C4-2B (cell line): ENCODE data around the gene IFIT1.

Source experiments
- ZFX ChIP-seq: fragments of 450-650 bp; IDR thresholded peaks from 2 replicates; pipeline ENCODE4 v1.6.1; 2017
- TF ChIP-seq, protein P1 (sequence below): fragments of 450-650 bp; conservative IDR thresholded peaks from 2 replicates; pipeline ENCODE4 v1.5.1; 2017; ENCODE audit warnings: mild to moderate bottlenecking

DNA sequence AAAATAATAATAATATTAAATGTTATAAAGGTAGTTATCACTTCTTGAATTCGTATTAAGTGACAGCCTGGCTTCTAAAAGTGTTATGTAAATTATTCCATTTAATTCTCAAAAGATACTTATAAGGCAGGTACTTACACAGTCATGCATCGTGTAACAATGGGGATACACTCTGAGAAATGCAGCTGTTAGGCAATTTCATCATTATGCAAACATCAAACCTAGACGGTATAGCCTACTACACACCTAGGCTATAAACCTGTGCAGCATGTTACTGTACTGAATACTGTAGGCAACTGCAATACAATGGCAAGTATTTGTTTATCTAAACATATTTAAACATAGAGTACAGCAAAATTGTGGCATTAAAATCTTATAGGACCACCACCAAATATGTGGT is 1.5 kb downstream of the IFIT1 start:
- TF ChIP-seq, protein P1, sequence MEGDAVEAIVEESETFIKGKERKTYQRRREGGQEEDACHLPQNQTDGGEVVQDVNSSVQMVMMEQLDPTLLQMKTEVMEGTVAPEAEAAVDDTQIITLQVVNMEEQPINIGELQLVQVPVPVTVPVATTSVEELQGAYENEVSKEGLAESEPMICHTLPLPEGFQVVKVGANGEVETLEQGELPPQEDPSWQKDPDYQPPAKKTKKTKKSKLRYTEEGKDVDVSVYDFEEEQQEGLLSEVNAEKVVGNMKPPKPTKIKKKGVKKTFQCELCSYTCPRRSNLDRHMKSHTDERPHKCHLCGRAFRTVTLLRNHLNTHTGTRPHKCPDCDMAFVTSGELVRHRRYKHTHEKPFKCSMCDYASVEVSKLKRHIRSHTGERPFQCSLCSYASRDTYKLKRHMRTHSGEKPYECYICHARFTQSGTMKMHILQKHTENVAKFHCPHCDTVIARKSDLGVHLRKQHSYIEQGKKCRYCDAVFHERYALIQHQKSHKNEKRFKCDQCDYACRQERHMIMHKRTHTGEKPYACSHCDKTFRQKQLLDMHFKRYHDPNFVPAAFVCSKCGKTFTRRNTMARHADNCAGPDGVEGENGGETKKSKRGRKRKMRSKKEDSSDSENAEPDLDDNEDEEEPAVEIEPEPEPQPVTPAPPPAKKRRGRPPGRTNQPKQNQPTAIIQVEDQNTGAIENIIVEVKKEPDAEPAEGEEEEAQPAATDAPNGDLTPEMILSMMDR: no peak
- no peak for TF ChIP-seq ZFX
